Effector memory CD4-positive, alpha-beta T cell (primary cell): Measurements from ENCODE around the gene BACE2.

ENCODE experiments used
- DNase-seq, 3 donors: peaks; one replicate each; pipeline ENCODE4 v3.0.0-alpha.2; 2020
- H3K27ac ChIP-seq: 2 replicates; pipeline ENCODE4 v1.7.0; 2013; ENCODE audit warnings: mild to moderate bottlenecking, low read length, moderate library complexity; ENCODE audit not compliant: insufficient read depth, poor library complexity, severe bottlenecking
- H3K27me3 ChIP-seq: replicated peaks from 2 replicates; pipeline ENCODE4 v1.7.0; 2013; ENCODE audit warnings: mild to moderate bottlenecking, low read length; ENCODE audit not compliant: insufficient read depth, control insufficient read depth, poor library complexity, severe bottlenecking
- H3K36me3 ChIP-seq: 2 replicates; pipeline ENCODE4 v1.7.0; 2013; ENCODE audit warnings: mild to moderate bottlenecking, low read length, moderate library complexity; ENCODE audit not compliant: control insufficient read depth, insufficient read depth
- H3K4me1 ChIP-seq: 2 replicates; pipeline ENCODE4 v1.7.0; 2013; ENCODE audit warnings: low read length, mild to moderate bottlenecking; ENCODE audit not compliant: control insufficient read depth, insufficient read depth, poor library complexity, severe bottlenecking
- H3K4me3 ChIP-seq: 2 replicates; pipeline ENCODE4 v1.7.0; 2013; ENCODE audit warnings: low read length, low read depth, mild to moderate bottlenecking; ENCODE audit not compliant: insufficient read depth, poor library complexity, severe bottlenecking
- H3K9me3 ChIP-seq: 2 replicates; pipeline ENCODE4 v1.7.0; 2013; ENCODE audit warnings: mild to moderate bottlenecking, low read length, moderate library complexity; ENCODE audit not compliant: control insufficient read depth

BACE2 gene

GRCh38 chr21:41175080-41175479 lies 7.1 kb downstream of the BACE2 start:
- DNase-seq: no peak
- no peaks in the 10 kb centered on the region for H3K4me1 ChIP-seq
- no peaks in the 10 kb centered on the region for H3K36me3 ChIP-seq
- no peak overlapping the region for H3K27ac ChIP-seq
- H3K4me3 ChIP-seq: no peak overlapping the region
- H3K27me3 ChIP-seq: peaks cover 5% of the 10 kb centered on the region
- no peaks in the 10 kb centered on the region for H3K9me3 ChIP-seq

DNA sequence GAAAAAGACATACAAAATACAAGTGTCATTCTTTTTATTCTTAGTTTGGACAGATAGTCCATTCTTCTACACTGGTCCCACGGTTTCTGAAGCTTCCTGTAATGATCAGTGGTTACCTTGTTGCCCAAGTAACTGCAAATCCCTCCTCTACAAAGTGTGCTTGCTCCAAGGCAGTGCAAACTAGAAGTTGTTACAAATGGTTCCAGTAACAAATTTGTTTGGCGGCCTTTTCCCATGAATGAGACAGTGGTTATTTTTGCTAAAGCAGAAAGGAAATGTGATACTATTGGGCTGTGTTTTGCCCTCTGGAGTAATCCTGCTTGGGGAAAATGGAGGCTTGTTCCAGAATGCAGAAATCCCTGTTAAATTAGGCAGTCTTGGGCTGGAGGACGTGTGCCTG lies 8.9 kb downstream of the BACE2 start:
- H3K27ac ChIP-seq: no peak overlapping the region
- no peak for DNase-seq
- no peaks in the 10 kb centered on the region for H3K36me3 ChIP-seq

DNA sequence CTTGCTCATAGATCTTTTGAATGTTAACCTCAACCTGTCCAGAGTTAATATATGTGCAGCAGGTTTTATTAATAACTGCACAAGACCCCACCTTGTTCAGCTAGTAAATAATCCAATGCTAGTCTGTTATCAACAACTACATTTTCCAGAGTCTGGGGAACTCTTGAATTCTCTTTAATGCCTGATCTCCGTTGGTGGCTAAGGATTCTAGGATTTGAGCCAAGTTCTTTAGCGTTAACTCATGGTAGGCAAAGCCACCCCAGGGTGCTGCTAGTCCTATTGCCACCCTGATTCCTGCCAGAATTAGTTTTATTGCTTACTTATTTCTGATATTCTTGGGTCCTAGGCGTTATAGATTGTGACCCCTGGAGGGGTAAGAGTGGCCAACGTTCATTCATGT lies 12.8 kb downstream of the BACE2 start:
- Histone ChIP-seq H3K4me3 (no peak overlapping the region), H3K27ac (no peak overlapping the region)

More for the DNA sequence above, 8.9 kb downstream of the BACE2 start:
- H3K4me1 ChIP-seq: no peaks in the 10 kb centered on the region
- H3K9me3 ChIP-seq: no peaks in the 10 kb centered on the region
- peaks cover 3% of the 10 kb centered on the region for H3K27me3 ChIP-seq
- no peak overlapping the region for H3K4me3 ChIP-seq

DNA sequence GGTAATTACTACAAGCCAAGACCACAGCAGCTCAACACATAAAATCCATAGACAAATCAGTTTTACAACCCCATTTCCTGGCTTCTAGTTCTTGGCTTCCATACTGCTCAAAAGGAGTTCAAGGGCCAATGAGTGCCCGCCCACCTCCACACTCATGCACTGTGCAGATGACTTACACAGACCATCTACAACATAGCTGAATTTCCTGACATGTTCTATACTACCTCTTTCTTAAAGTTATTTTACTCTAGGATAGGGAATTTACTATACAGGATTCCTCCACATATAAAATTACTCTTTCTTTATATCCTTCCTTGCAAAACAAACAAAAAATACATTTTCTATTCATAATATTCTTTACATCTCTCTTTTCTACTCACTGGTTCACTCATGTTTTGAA lies 14.6 kb downstream of the BACE2 start:
- H3K4me3 ChIP-seq: no peak overlapping the region
- no peaks in the 10 kb centered on the region for H3K4me1 ChIP-seq
- no peaks in the 10 kb centered on the region for H3K27me3 ChIP-seq
- H3K9me3 ChIP-seq: no peaks in the 10 kb centered on the region
- no peak overlapping the region for H3K27ac ChIP-seq
- H3K36me3 ChIP-seq: no peaks in the 10 kb centered on the region
- no peak for DNase-seq

More for the DNA sequence above, 12.8 kb downstream of the BACE2 start:
- Histone ChIP-seq H3K9me3 (no peaks in the 10 kb centered on the region), H3K27me3 (peaks cover 2% of the 10 kb centered on the region), H3K36me3 (no peaks in the 10 kb centered on the region), H3K4me1 (no peaks in the 10 kb centered on the region)
- DNase-seq: no peak

DNA sequence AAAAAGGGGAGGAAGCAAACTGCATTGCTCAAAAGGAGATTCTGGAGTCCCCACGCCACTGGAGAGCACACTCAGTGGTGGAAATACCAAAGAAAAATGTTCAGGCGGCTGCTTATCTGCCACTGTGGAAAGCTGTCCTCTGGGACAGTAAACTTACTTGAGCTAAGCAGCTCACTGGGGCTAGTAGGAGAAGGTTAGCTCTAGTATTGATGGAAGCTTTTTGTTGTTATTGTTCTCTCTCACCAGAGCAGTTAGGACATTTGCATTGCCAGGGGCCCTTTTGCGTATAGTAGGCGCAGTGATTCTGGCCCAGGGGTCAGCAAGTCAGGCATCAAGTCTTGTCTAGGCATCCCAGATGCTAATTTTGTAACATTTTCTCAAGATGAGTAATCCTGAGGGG lies 15.6 kb downstream of the BACE2 start:
- Histone ChIP-seq H3K9me3 (no peaks in the 10 kb centered on the region), H3K27ac (no peak overlapping the region), H3K36me3 (no peaks in the 10 kb centered on the region), H3K4me3 (no peak overlapping the region), H3K27me3 (no peaks in the 10 kb centered on the region), H3K4me1 (no peaks in the 10 kb centered on the region)
- DNase-seq: no peak

DNA sequence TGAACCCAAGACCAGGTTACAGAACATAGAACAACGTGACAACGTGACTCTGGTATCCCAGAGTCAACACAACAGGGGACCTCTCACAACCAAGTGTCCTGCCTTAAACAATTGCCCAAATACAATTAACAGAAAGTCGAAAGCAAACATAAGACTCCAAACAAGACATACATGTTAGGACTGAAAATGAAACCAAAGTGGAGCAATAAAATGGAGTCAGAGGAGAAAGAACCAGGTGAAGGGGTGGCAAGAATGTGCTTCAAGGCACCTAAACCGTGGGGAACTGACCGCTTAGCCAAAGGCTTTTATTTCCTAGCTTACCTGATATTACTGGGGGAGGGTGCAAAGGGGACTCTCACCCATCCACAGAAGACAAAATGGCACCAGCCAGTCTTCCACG lies 17.8 kb downstream of the BACE2 start:
- Histone ChIP-seq H3K27me3 (no peaks in the 10 kb centered on the region), H3K9me3 (no peaks in the 10 kb centered on the region), H3K36me3 (no peaks in the 10 kb centered on the region), H3K4me3 (no peak overlapping the region), H3K4me1 (no peaks in the 10 kb centered on the region), H3K27ac (no peak overlapping the region)
- DNase-seq: no peak

DNA sequence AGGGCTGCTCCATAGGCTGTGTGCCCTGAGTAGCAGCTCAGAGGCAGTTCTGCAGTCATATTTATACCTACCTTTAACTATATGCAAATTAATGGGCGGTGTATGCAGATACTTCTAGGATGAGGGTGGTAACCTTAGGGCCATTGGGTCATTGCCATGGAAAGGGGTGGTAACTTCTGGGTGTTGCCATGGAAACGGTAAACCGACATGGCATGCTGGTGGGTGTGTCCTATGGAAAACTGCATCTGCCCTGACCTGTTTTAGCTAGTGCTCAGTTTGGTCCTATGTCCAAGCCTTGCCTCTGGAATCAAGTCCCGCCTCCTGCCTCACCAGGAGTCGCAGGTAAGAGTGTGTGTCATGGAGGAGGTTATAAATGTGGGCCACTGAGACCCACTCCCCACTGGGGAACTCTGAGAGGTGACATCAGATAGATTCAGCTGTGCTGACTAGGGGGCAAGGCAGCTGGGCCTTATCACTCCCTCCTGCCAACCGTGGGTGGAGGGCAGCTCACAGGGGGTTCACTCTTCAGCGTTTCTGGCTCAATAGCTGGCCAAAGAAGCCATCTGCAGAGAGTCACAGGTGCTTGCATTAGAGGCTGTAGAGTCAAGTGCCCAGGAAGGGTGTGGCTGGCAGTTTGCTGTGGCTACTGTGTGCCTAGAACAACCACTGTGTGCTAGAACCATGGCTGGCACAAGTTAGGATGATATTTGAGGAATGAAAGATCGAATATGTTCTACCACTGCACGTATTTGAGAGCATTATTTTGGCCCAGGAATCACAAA lies 19.0 kb downstream of the BACE2 start:
- Histone ChIP-seq H3K4me1 (no peaks in the 10 kb centered on the region), H3K4me3 (no peak overlapping the region), H3K27ac (no peak overlapping the region), H3K9me3 (no peaks in the 10 kb centered on the region), H3K36me3 (no peaks in the 10 kb centered on the region), H3K27me3 (no peaks in the 10 kb centered on the region)
- no peak for DNase-seq

DNA sequence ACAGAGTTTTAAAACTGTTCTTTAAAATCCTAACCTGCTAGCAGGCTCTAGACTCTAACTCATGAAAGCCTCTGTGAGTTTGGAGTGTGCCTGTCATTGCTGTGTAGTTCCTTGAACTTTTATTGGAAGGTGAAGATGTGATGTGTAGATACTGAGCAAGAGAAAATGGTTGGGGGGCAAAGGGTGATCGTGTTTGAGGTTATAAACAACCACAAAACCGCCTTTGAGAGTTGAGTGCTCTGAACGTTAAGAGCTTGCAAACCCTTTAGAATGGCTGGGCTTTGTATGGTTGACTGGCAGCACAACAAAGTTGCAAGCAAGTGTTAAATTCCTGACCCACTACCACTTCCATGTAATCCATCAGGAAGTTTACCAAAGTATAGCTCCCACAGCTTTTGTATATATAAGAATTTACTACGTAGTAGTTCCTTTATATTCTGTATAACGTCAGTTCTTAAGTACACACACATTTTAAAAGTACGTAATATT lies 19.6 kb downstream of the BACE2 start:
- Histone ChIP-seq H3K4me3 (no peak overlapping the region), H3K27ac (no peak overlapping the region), H3K9me3 (no peaks in the 10 kb centered on the region), H3K4me1 (no peaks in the 10 kb centered on the region), H3K36me3 (no peaks in the 10 kb centered on the region), H3K27me3 (no peaks in the 10 kb centered on the region)
- no peak for DNase-seq

DNA sequence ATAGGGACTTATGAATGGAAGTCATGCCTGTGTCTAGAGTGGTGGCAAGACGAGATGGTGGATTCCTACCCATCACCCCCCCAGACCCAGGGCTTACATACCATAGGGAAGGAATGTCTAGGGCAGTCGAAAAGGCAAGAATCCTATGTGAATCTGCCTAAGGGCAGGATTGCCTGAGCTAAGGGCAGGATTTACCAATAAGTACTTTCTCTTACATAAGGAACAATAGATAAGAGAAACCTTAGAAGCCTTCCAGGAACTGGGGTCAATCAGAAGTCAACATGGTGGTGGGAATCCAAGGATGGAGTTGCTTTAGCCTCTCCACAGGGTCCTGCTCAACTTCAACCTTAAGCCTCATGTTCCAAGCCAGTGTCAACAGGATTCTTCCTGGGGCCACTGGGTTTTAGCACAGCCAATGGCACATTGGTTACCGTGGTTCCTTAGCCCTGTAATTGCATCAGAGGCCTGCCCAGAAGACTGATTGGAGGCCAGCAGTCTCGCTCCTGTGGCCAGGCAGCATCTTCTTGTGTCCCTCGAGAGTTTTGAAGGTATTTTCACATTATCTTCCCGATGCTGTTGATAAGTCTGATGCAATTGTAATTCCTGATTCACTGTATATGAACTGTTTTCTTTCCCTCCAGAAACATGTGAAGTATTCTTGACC lies 20.7 kb downstream of the BACE2 start:
- no peak for DNase-seq
- H3K4me3 ChIP-seq: no peak overlapping the region
- no peaks in the 10 kb centered on the region for H3K9me3 ChIP-seq
- no peaks in the 10 kb centered on the region for H3K4me1 ChIP-seq
- no peaks in the 10 kb centered on the region for H3K36me3 ChIP-seq
- H3K27me3 ChIP-seq: no peaks in the 10 kb centered on the region
- no peak overlapping the region for H3K27ac ChIP-seq

DNA sequence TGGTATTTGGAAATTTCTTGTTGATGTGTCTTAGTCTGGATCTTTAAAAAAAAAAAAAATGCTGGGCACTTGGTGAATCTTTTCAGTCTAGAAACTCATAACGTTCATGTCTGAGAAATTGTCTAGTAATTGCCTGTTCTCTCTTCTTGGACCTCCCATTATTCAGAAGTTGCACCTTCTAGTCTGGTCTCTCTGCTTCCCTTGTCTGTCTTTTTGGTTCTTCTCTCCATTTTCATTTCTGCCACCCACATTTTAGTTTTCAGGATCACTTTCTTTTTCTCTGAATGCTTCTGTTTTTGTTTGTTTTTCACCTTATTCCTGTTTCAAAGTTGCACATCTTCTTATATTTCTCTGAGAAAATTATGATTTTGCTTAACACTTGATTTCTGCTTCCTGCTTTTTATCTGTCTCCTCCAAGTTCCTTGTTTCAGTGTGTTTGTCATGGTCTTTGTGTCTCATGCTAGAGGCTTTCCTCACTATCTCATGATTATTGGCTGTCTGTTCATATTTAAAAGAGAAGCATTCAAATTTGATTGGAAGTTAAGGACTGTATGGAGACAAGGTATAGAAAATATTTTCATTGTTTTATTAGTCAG lies 21.3 kb downstream of the BACE2 start:
- H3K4me1 ChIP-seq: no peaks in the 10 kb centered on the region
- no peaks in the 10 kb centered on the region for H3K9me3 ChIP-seq
- no peaks in the 10 kb centered on the region for H3K36me3 ChIP-seq

More for the DNA sequence above, 21.3 kb downstream of the BACE2 start:
- no peak overlapping the region for H3K4me3 ChIP-seq
- H3K27me3 ChIP-seq: no peaks in the 10 kb centered on the region
- no peak overlapping the region for H3K27ac ChIP-seq
- no peak for DNase-seq
